PC-9 (cell line): Measurements from ENCODE around the gene SMG9.

Experiments
- CTCF ChIP-seq: fragments of 200-600 bp; sonication (generic); conservative IDR thresholded peaks from 2 replicates; pipeline ENCODE4 v1.6.1; 2017; ENCODE audit warnings: mixed run types, antibody characterized with exemption, mild to moderate bottlenecking, moderate library complexity
- EZH2 ChIP-seq: fragments of 200-600 bp; sonication (generic); IDR thresholded peaks from 2 replicates; pipeline ENCODE4 v1.8.0; 2017; ENCODE audit warnings: antibody characterized with exemption, low read depth

GRCh38 chr19:43727593-43727853, 27.2 kb downstream of the SMG9 start:
- TF ChIP-seq EZH2 = no peak
- TF ChIP-seq CTCF = no peak
